Measurements from ENCODE around the gene COL7A1. TPM values are rescaled to one million over a fixed set of nuclear protein-coding genes. Genes with fewer than 3 reads are reported as not detected.

COL7A1 gene
- 0.09 and 0.87 TPM in 2 replicates for total RNA-seq

DNA sequence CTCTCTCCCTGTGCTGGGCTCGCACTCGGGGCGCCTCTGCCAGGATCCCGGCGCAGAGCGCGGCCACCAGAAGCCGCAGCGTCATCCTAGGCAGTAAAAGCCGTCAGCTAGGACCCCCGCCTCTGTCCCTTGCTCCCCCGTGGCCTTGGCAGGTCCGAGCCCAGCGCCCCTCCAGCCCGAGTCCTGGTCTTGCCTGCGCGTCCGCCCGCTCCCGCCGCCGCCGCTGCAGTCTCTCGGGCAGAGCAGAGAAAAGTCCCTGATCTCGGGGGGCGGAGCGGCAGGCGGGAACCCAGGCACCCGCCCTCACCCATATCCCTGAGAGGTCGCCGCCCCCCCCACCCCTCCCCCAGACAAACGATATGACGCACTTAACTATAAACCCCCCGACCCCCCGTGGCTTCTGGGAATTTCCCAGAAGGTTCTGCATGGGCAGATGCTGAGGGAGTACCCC lies at the start of gene COL7A1:
Gene COL7A1 (minus strand): TSS at position 255 of the 451 bp plus-strand sequence. CDS start 170 bp downstream, at position 85.

DNA sequence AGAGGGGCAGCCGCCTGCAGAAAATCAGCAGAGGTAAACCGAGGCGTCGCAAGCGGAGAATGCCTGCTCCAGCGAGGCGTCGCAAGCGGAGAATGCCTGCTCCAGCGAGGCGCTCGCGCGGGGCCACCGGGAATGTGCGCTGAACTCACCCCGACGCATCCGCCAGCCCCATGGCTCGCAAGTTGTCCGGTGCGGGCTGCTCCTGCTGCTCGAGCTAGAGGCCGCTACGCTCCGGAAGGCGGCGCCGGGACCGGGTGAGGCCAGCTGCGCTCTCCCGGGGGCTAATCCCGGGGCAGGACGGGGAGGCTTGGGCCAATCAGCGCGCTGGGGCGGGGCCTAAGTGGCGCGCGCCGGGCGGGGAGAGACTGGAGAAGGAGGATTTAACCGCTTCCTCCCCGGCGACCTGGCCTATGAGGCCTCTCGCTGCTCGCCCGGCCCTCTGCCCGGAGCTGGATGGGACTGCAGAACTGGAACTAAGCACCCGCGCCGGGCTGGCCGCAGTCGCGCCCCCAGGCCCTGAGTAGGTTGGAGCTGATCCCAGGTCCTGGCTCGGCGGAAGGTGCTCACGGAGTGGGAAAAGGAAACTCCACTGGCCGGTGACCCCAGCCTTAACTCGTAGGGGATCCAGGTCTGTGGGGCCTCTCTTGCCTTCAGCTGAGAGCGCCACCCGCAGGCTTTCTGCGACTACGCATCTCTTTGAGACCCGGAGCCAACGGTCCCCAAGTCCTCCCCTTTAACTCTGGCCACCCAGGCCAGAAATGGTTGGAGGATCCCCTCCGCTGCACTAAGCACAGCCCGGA lies 40.3 kb upstream of the COL7A1 start, which contains the start of gene SLC26A6:
Gene SLC26A6 (minus strand): TSS at position 240 of the 800 bp plus-strand sequence. CDS start 68 bp downstream, at position 172.

DNA sequence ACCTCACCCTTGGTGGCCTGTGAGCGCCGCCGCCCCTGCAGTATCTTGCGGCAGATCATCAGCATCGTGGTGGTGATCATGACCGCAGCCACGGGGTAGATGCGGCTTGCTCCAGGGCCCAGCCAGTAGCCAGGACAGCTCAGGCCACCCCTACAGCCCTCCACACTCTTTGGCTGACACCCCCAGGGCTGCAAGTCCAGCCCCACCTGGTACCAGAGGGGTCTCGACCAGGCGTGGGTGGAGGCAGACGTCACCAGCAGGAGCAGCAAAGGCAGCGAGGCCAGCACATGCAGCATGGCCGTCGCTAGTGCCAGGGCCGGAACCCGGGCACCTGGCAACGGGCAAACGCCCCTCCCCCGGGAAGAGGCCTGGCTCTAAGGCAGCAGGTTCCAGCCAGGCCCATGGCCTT lies 26.3 kb upstream of the COL7A1 start, which contains the start of gene TMEM89:
Gene TMEM89 (minus strand): TSS at position 309 of the 409 bp plus-strand sequence. CDS start 13 bp downstream, at position 296.

DNA sequence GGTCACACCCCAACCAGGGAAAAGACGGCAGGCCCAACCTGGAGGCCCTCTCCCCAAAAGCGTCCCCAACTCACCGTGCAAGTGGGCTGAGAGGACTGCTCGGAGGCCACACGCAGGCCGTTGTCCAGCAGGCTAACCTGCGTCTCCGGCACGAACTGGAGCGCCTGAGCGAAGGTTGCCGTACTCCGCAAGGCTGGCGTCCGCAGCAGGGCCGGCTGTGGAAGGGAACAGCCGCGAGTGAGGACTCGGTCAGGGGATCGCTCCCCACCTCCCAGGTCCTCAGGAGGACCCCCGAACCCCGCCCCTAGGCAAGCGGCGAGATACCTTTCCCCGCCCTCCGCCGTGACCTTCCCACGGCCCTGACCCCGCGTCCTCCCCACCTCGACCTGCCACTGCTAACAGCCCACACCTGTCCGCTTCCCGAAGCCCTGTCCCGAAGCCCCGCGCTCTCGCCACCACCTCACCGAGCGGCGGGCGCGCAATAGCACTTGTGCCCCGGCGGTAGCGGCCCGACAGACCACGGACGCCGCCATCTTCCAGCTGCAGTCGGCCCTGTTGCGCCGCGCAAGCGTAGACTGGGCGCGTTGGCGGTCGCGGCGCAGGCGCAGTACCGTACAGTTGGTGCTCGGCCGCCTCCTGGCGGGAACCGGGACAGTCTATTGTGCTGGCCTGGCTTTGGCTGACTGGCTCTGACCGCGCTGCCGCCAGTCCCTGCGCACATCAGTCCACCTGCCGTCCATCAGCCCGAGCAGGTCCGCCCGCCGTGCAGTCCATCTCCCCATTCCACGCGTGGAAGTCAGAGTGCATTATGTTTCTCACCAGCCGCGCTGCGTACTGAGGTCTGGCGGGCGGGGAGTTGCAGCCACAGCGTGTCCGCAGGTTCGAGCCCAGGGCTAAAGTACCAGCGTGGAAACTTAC lies 14.2 kb upstream of the COL7A1 start, which contains the start of gene UQCRC1:
Gene UQCRC1 (minus strand): TSS at position 559 of the 918 bp plus-strand sequence. CDS start 26 bp downstream, at position 533.

DNA sequence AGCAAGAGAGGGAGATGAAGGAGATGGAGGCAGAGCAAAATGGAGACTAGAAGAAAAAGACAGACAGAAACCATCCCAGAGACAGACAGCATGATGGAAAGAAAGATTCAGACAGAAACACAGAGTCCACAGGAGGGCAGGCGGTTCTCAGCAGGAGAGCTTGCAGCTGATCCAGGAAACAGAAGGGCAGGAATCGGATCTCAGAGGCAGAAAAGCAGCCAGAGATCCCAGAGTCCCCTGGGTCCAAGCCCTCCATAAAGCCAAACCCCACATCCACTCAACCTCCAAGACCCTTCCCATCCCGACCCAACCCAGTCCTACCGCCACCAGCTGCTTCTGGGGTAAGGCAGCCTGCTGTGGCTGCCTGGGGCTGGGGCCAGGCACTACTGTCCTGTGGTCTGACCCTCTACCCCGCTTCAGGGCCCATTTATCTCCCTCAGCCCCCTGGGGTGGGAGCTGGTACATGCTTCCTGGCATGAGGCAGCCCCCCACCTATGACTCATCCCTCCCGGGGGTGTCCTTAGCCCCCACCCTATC lies 31.7 kb downstream of the COL7A1 start, which contains the start of gene UCN2:
Gene UCN2 (minus strand): TSS at position 400 of the 537 bp plus-strand sequence. CDS start 657 bp downstream, outside the sequence.

DNA sequence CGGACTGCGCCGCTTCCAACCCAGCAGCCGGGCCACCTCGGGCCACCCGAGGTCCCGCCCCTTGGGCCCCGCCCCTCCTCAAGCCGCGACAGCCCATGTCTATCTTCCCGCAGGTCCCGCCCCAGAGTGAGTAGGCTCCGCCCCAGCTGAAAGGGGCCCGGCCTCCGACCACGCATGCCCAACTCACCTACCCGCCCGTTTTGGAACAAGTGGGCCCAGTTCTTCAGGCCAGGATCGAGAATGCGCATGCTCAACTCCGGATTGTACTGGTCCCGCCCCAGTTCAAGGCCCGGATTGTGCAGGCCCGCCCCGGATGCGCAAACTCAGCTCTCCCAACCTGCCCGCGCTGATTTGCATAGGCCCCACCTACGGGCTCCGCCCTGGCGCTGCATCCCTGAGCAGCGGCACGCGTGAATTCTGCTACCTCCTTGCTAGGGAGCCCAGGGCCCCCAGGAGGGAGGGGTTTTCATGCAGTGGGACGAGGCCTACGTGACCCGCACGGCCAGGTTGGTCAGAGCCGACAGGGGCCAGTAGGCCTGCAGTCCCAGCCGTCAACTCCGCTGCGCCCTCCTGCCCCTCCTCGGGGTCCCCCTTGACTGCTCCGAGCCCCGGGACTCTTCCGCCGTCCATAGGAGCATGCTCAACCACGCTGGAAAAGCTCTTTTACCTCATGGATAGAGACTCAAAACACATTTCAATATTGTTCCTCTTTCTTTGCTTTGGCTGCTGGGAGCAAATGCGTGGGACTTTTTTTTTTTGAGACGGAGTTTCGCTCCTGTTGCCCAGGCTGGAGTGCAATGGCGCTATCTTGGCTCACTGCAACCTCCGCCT lies 38.1 kb downstream of the COL7A1 start, which contains the start of gene PFKFB4:
Gene PFKFB4 (minus strand): TSS at position 8 of the 831 bp plus-strand sequence. CDS start 26 bp downstream, outside the sequence.

Other genes with a start within 250 kb of the COL7A1 start
- gene FBXW12, start 223.1 kb downstream of the COL7A1 start, total RNA-seq: not detected in 2 replicates
- gene PLXNB1, start 165.2 kb downstream of the COL7A1 start, total RNA-seq: 12.7 and 17.4 TPM in 2 replicates
- 8.5 and 10.5 TPM in 2 replicates for gene CCDC51, start 155.2 kb downstream of the COL7A1 start, total RNA-seq
- 193 and 258 TPM in 2 replicates for gene TMA7, start 155.1 kb downstream of the COL7A1 start, total RNA-seq
- gene ATRIP, start 148.6 kb downstream of the COL7A1 start, total RNA-seq: 3.9 and 5.3 TPM in 2 replicates
- 54.3 and 62.4 TPM in 2 replicates for gene SHISA5, start 91.2 kb downstream of the COL7A1 start, total RNA-seq
- gene PFKFB4, start 38.5 kb downstream of the COL7A1 start, total RNA-seq: 0.43 and 0.76 TPM in 2 replicates
- gene UCN2, start 31.5 kb downstream of the COL7A1 start, total RNA-seq: 0.09 and 0.11 TPM in 2 replicates
- 246 and 249 TPM in 2 replicates for gene UQCRC1, start 14.3 kb upstream of the COL7A1 start, total RNA-seq
- 0.09 TPM in 1 of 2 replicates, not detected in the other for gene TMEM89, start 26.4 kb upstream of the COL7A1 start, total RNA-seq
- 9.4 and 11.6 TPM in 2 replicates for gene SLC26A6, start 40.1 kb upstream of the COL7A1 start, total RNA-seq
- 0.09 and 0.22 TPM in 2 replicates for gene CELSR3, start 67.6 kb upstream of the COL7A1 start, total RNA-seq
- 3.7 and 4.3 TPM in 2 replicates for gene NCKIPSD, start 90.6 kb upstream of the COL7A1 start, total RNA-seq
- gene IP6K2, start 121.9 kb upstream of the COL7A1 start, total RNA-seq: 33.8 and 47.6 TPM in 2 replicates

Measured in dermis lymphatic vessel endothelial cell (primary cell).